Measurements from ENCODE around the gene ATP6V1B1. TPM values are rescaled to one million over a fixed set of nuclear protein-coding genes. Genes with fewer than 3 reads are reported as not detected.

ATP6V1B1 gene
- total RNA-seq, 1 experiment from 2014 or later, result not detected

DNA sequence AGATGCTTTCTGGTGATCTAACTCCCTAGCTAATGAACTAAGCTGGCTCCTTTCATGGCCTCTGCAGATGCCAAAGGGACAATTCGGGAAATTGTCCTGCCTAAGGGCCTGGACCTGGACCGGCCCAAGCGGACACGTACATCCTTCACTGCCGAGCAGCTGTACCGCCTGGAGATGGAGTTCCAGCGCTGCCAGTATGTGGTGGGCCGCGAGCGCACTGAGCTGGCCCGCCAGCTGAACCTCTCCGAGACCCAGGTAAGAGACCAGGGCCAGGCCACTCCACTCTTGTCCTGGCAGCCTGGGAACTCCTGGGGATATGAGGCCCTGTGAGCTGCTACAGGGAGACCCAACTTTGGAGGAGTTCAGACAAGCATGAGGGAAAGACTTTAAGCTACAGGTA is 14.7 kb upstream of the ATP6V1B1 start:
- Histone ChIP-seq H3K9me2 (replicated peaks; ENCODE audit: low read length) (no peaks in the 10 kb centered on the region), H3K4me2 (ENCODE audit: low read length) (no peak overlapping the region), H3K4me3 (ENCODE audit: low read length) (no peak overlapping the region), H3K9ac (ENCODE audit: low read length) (no peak overlapping the region), H3K79me2 (ENCODE audit: low read length) (no peaks in the 10 kb centered on the region), H3K9me3 (ENCODE audit: low read length) (no peaks in the 10 kb centered on the region), H3K27ac (ENCODE audit: low read length) (no peak overlapping the region), H2AFZ (ENCODE audit: low read length) (no peak overlapping the region), H3K36me3 (ENCODE audit: low read depth, low read length) (no peaks in the 10 kb centered on the region), H3K4me1 (ENCODE audit: insufficient read depth, low read length) (no peaks in the 10 kb centered on the region), H3F3A (ENCODE audit: low read length, unreplicated experiment) (no peaks in the 10 kb centered on the region), H3K27me3 (ENCODE audit: low read length) (no peaks in the 10 kb centered on the region), H4K20me1 (ENCODE audit: low read length) (no peaks in the 10 kb centered on the region)
- POLR2A ChIA-PET (ENCODE audit: unreplicated experiment), result no interaction called here
- TF ChIP-seq, protein P1, sequence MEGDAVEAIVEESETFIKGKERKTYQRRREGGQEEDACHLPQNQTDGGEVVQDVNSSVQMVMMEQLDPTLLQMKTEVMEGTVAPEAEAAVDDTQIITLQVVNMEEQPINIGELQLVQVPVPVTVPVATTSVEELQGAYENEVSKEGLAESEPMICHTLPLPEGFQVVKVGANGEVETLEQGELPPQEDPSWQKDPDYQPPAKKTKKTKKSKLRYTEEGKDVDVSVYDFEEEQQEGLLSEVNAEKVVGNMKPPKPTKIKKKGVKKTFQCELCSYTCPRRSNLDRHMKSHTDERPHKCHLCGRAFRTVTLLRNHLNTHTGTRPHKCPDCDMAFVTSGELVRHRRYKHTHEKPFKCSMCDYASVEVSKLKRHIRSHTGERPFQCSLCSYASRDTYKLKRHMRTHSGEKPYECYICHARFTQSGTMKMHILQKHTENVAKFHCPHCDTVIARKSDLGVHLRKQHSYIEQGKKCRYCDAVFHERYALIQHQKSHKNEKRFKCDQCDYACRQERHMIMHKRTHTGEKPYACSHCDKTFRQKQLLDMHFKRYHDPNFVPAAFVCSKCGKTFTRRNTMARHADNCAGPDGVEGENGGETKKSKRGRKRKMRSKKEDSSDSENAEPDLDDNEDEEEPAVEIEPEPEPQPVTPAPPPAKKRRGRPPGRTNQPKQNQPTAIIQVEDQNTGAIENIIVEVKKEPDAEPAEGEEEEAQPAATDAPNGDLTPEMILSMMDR (conservative IDR thresholded peaks at IDR 0.05; ENCODE audit: low read depth, low read length), result no peak
- TF ChIP-seq EZH2 (IDR thresholded peaks at IDR 0.05; ENCODE audit: low read length, unreplicated experiment) (no peak), EZH2phosphoT487 (IDR thresholded peaks at IDR 0.05; ENCODE audit: borderline replicate concordance, low read length) (no peak)
- no TSS peak for BruUV-seq (replicated peaks)
- ATAC-seq (no peak), DNase-seq (no peak)
- CTCF ChIA-PET, result interaction anchor here (0.5 kb wide), 1 partner anchor 144 kb away, joined by 3 read pairs; no protein-coding TSS in a partner anchor
- intact Hi-C loops (cut with micrococcal nuclease), result no loop called here

DNA sequence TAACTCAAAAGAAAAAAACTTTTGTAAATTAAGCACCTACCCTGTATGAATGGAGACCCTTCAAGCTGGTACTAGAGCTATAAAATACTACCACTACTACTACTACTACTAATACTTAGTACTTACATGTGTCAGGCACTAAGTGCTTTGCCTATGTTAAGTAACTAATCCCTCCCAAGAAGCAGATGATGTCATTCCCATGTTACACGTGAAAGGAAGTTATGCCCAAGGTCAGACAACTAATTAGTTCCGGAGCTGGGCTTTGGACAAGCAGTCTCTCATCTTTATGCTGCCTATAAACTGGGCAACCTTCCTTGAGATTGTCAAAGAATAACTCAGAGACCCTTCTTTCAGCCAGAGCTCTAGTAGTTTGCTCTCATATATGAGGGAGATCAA is 13.9 kb upstream of the ATP6V1B1 start:
- Histone ChIP-seq H3F3A (ENCODE audit: low read length, unreplicated experiment) (no peaks in the 10 kb centered on the region), H3K9me2 (replicated peaks; ENCODE audit: low read length) (no peaks in the 10 kb centered on the region), H2AFZ (ENCODE audit: low read length) (no peak overlapping the region), H3K36me3 (ENCODE audit: low read depth, low read length) (no peaks in the 10 kb centered on the region), H3K27me3 (ENCODE audit: low read length) (no peaks in the 10 kb centered on the region), H3K4me2 (ENCODE audit: low read length) (no peak overlapping the region), H3K9me3 (ENCODE audit: low read length) (no peaks in the 10 kb centered on the region), H3K4me3 (ENCODE audit: low read length) (no peak overlapping the region), H4K20me1 (ENCODE audit: low read length) (no peaks in the 10 kb centered on the region), H3K27ac (ENCODE audit: low read length) (no peak overlapping the region), H3K79me2 (ENCODE audit: low read length) (no peaks in the 10 kb centered on the region), H3K9ac (ENCODE audit: low read length) (no peak overlapping the region), H3K4me1 (ENCODE audit: insufficient read depth, low read length) (no peaks in the 10 kb centered on the region)
- CTCF ChIA-PET, result interaction anchor here (0.5 kb wide), 1 partner anchor 144 kb away, joined by 3 read pairs; no protein-coding TSS in a partner anchor
- no TSS peak for BruUV-seq (replicated peaks)
- POLR2A ChIA-PET (ENCODE audit: unreplicated experiment), result no interaction called here
- no peak for ATAC-seq
- intact Hi-C loops (cut with micrococcal nuclease), result no loop called here
- TF ChIP-seq, protein P1 (conservative IDR thresholded peaks at IDR 0.05; ENCODE audit: low read depth, low read length), result no peak
- TF ChIP-seq EZH2phosphoT487 (IDR thresholded peaks at IDR 0.05; ENCODE audit: borderline replicate concordance, low read length), result no peak
- TF ChIP-seq EZH2 (IDR thresholded peaks at IDR 0.05; ENCODE audit: low read length, unreplicated experiment), result no peak
- DNase-seq, result no peak

DNA sequence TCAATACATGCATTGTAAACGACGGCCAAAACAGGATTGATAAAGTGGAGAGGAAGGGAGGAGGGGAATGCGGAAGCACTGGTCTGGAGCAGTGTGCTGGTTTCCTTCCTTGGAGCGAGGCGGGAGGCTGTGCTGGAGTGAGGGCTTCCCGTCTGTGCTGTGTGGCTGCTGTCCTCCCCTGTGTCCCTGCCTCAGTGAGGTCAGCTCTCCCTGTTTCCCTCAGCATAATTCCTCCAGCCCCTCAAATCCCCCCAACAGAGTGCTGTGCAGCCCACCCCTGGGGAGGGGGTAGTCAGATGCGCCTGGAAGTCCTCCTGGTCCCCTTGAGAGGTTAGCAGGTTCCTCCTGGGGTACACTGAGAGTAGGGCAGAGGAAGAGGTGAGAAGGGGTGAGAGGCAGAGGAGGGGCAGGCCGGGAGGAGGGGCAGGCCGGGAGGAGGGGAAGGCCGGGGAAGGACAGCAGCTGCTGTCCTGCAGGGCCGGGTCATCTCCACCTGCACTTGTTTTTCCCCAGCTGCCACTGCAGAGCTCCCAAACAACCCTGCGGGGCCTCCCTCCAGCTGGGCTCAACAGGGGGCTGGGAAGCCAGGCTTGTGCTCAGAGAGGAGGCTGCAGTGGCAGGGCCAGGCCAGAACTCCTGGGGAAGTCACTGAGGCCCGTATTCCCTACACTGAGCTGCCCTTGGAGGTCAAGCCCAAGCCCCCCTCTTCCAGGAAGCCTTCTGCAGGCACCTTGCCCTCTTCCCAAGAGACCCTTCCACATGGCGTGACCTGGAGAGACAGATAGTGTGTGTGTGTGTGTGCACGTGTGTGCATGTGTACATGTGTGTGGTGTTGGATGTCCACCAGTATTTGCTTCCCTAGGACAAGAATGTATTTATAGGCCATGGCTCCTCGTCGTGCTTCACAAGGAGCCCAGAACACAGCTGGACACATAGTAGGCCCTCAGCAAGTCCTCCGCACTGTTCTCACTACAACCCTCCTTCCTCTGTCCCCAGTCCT is 13.2 kb upstream of the ATP6V1B1 start:
- H3K27ac ChIP-seq (ENCODE audit: low read length), result no peak overlapping the region
- H3K36me3 ChIP-seq (ENCODE audit: low read depth, low read length), result no peaks in the 10 kb centered on the region
- ChIA-PET CTCF (no interaction called here), POLR2A (ENCODE audit: unreplicated experiment) (no interaction called here)
- no peaks in the 10 kb centered on the region for H3K9me2 ChIP-seq (replicated peaks; ENCODE audit: low read length)
- H3K79me2 ChIP-seq (ENCODE audit: low read length), result no peaks in the 10 kb centered on the region
- no peak overlapping the region for H3K9ac ChIP-seq (ENCODE audit: low read length)
- no peak overlapping the region for H3K4me2 ChIP-seq (ENCODE audit: low read length)
- H3K4me3 ChIP-seq (ENCODE audit: low read length), result no peak overlapping the region
- DNase-seq (no peak), ATAC-seq (no peak)
- no peaks in the 10 kb centered on the region for H3K9me3 ChIP-seq (ENCODE audit: low read length)
- H3F3A ChIP-seq (ENCODE audit: low read length, unreplicated experiment), result no peaks in the 10 kb centered on the region
- intact Hi-C loops (cut with micrococcal nuclease), result no loop called here
- no TSS peak for BruUV-seq (replicated peaks)
- no peaks in the 10 kb centered on the region for H4K20me1 ChIP-seq (ENCODE audit: low read length)
- H3K27me3 ChIP-seq (ENCODE audit: low read length), result no peaks in the 10 kb centered on the region
- TF ChIP-seq, protein P1 (conservative IDR thresholded peaks at IDR 0.05; ENCODE audit: low read depth, low read length), result no peak
- no peak overlapping the region for H2AFZ ChIP-seq (ENCODE audit: low read length)
- H3K4me1 ChIP-seq (ENCODE audit: insufficient read depth, low read length), result no peaks in the 10 kb centered on the region

All from PC-3 (cell line).